Ovary (tissue), 3 donors: ENCODE measurements around the gene ST6GALNAC3.

Source experiments
- EP300 ChIP-seq: sonication (generic); formaldehyde crosslinking; IDR thresholded peaks from one replicate; pipeline ENCODE4 v1.6.1; 2017; ENCODE audit warnings: antibody characterized with exemption
- POLR2A ChIP-seq: fragments of 450-650 bp; IDR thresholded peaks from one replicate; pipeline ENCODE4 v1.6.1; 2017; ENCODE audit warnings: antibody characterized with exemption, mild to moderate bottlenecking, moderate library complexity
- TF ChIP-seq, protein P1 (sequence below), 3 donors: fragments of 450-650 bp in 2 of 3; fragments of 200-600 bp in 1 of 3; IDR thresholded peaks; one replicate each; pipeline versions ENCODE4 v1.5.1 to v1.8.0; 2016 to 2022; ENCODE audit warnings: antibody characterized with exemption in 3 of 3, mild to moderate bottlenecking in 1 of 3
- donor health status: DM: no; HTN: no; CAD: no.

DNA sequence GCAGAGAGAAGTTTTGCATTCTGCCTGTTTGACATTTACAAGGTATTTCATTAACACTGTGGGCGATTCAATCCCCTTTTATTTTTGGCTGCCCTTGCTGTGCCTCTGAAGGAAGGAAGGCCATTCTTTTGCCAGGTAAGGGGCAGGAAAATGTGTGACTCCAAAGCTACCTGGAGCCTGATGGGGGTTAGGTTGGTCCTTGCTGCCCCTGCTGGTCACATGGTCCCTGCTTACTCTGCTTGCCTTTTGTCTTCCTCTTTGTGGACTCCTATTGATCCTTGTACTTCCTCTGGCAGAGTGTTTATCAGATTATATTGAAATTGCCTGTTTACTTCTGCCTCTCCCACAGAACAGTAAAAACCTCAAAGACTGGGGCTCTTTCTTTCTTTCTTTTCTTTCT lies 65.7 kb downstream of the ST6GALNAC3 start:
- no peak for TF ChIP-seq POLR2A
- TF ChIP-seq, protein P1, sequence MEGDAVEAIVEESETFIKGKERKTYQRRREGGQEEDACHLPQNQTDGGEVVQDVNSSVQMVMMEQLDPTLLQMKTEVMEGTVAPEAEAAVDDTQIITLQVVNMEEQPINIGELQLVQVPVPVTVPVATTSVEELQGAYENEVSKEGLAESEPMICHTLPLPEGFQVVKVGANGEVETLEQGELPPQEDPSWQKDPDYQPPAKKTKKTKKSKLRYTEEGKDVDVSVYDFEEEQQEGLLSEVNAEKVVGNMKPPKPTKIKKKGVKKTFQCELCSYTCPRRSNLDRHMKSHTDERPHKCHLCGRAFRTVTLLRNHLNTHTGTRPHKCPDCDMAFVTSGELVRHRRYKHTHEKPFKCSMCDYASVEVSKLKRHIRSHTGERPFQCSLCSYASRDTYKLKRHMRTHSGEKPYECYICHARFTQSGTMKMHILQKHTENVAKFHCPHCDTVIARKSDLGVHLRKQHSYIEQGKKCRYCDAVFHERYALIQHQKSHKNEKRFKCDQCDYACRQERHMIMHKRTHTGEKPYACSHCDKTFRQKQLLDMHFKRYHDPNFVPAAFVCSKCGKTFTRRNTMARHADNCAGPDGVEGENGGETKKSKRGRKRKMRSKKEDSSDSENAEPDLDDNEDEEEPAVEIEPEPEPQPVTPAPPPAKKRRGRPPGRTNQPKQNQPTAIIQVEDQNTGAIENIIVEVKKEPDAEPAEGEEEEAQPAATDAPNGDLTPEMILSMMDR (IDR thresholded peaks at IDR 0.05), result no peak
- TF ChIP-seq EP300, result no peak
